NCI-H1930 (cell line): ENCODE data around the gene GBP2.
"Not testable (repeated sequence)": the region's sequence is repeated elsewhere in the genome, so short reads cannot be mapped to it uniquely, and the experiment has no call there.

ENCODE experiments used
- DNase-seq, 2 experiments: peaks; one replicate each; lab custom pipeline; 2025; lab: John Stamatoyannopoulos, UW

Gene GBP2

GRCh38 chr1:89126602-89127565 is 970 bp upstream of the GBP2 start:
- not testable (repeated sequence) for DNase-seq

GRCh38 chr1:89125240-89125912 is 538 bp downstream of the GBP2 start:
- no peak for DNase-seq

GRCh38 chr1:89121641-89122040 is 4.3 kb downstream of the GBP2 start:
- no peak for DNase-seq

GRCh38 chr1:89114662-89115061 is 11.3 kb downstream of the GBP2 start:
- DNase-seq: no peak

- no peak for DNase-seq
Measured at GRCh38 chr1:89112871-89113613, 12.9 kb downstream of the GBP2 start.

GRCh38 chr1:89104687-89105086 is 21.2 kb downstream of the GBP2 start:
- no peak for DNase-seq

- no peak for DNase-seq
Measured at GRCh38 chr1:89104147-89104546, 21.8 kb downstream of the GBP2 start.

GRCh38 chr1:89102021-89102420 is 23.9 kb downstream of the GBP2 start:
- DNase-seq: no peak

- DNase-seq: no peak
Measured at GRCh38 chr1:89100412-89100811, 25.5 kb downstream of the GBP2 start.

GRCh38 chr1:89098857-89099256 is 27.1 kb downstream of the GBP2 start:
- DNase-seq: no peak

- DNase-seq: no peak
Measured at GRCh38 chr1:89095737-89096136, 30.2 kb downstream of the GBP2 start.

- DNase-seq: no peak
Measured at GRCh38 chr1:89089962-89090361, 36.0 kb downstream of the GBP2 start.

- DNase-seq: no peak
Measured at GRCh38 chr1:89088572-89088971, 37.3 kb downstream of the GBP2 start.

GRCh38 chr1:89087241-89087640 is 38.7 kb downstream of the GBP2 start:
- DNase-seq: no peak

- peak in 1 of 2 experiments; percentile 31 for DNase-seq
Measured at GRCh38 chr1:89085781-89086180, 40.1 kb downstream of the GBP2 start.

GRCh38 chr1:89081005-89081404 is 44.9 kb downstream of the GBP2 start:
- DNase-seq: no peak

GRCh38 chr1:89080068-89080467 is 45.8 kb downstream of the GBP2 start:
- not testable (repeated sequence) for DNase-seq

- not testable (repeated sequence) for DNase-seq
Measured at GRCh38 chr1:89072466-89073065, 53.3 kb downstream of the GBP2 start.

- DNase-seq: no peak
Measured at GRCh38 chr1:89070509-89070908, 55.4 kb downstream of the GBP2 start.

- no peak for DNase-seq
Measured at GRCh38 chr1:89069951-89070350, 56.0 kb downstream of the GBP2 start.

- no peak for DNase-seq
Measured at GRCh38 chr1:89068291-89068690, 57.6 kb downstream of the GBP2 start.
